Endodermal cell (in vitro differentiated cells): ENCODE measurements around the gene ZNF780B. TPM values are rescaled to one million over a fixed set of nuclear protein-coding genes. Genes with fewer than 3 reads are reported as not detected.

Source experiments
- DNase-seq: peaks from one replicate; pipeline ENCODE4 v3.0.0-alpha.2; 2017
- H3K27ac ChIP-seq: 2 replicates; pipeline ENCODE4 v1.5.1; 2013; ENCODE audit warnings: mild to moderate bottlenecking, low read depth, low read length, moderate library complexity
- H3K27me3 ChIP-seq: 2 replicates; pipeline ENCODE4 v1.6.1; 2013; ENCODE audit warnings: mild to moderate bottlenecking, low read length, moderate library complexity; ENCODE audit not compliant: insufficient read depth, control insufficient read depth, poor library complexity, severe bottlenecking
- H3K36me3 ChIP-seq: 2 replicates; pipeline ENCODE4 v1.7.0; 2013; ENCODE audit warnings: mild to moderate bottlenecking, low read length, moderate library complexity; ENCODE audit not compliant: control insufficient read depth, insufficient read depth
- H3K4me1 ChIP-seq: one replicate; pipeline ENCODE4 v1.7.0; 2013; ENCODE audit warnings: low read length; ENCODE audit not compliant: control insufficient read depth, insufficient read depth
- H3K4me3 ChIP-seq: 2 replicates; pipeline ENCODE4 v1.5.1; 2013; ENCODE audit warnings: mild to moderate bottlenecking, low read length, moderate library complexity
- H3K9ac ChIP-seq: 2 replicates; pipeline ENCODE4 v1.6.1; 2013; ENCODE audit warnings: mild to moderate bottlenecking, low read length, moderate library complexity; ENCODE audit not compliant: poor library complexity, severe bottlenecking; ENCODE audit errors: extremely low read depth
- H3K9me3 ChIP-seq: 2 replicates; pipeline ENCODE4 v1.6.1; 2013; ENCODE audit warnings: mild to moderate bottlenecking, low read length, moderate library complexity; ENCODE audit not compliant: control insufficient read depth
- H3K27ac Mint-ChIP-seq: 2 replicates; pipeline ENCODE4 v1.8.0; 2020; ENCODE audit warnings: mixed read lengths
- H3K27me3 Mint-ChIP-seq: 2 replicates; pipeline ENCODE4 v1.8.0; 2021; ENCODE audit warnings: mild to moderate bottlenecking, mixed read lengths; ENCODE audit not compliant: insufficient read depth
- H3K36me3 Mint-ChIP-seq: 2 replicates; pipeline ENCODE4 v1.8.0; 2020; ENCODE audit warnings: low read depth, mixed read lengths
- H3K4me1 Mint-ChIP-seq: 2 replicates; pipeline ENCODE4 v1.8.0; 2020; ENCODE audit warnings: mixed read lengths
- H3K4me3 Mint-ChIP-seq: 2 replicates; pipeline ENCODE4 v1.8.0; 2020; ENCODE audit warnings: mild to moderate bottlenecking, moderate library complexity, mixed read lengths
- H3K9me3 Mint-ChIP-seq: 2 replicates; pipeline ENCODE4 v1.8.0; 2020; ENCODE audit warnings: mild to moderate bottlenecking, mixed read lengths
- WGBS, 2 experiments: methylation state at CpG; one replicate each; pipeline versions ENCODE4 v1.1.5 to v1.1.7; 2013; ENCODE audit warnings: missing lambda C conversion rate in 2 of 2, mixed read lengths in 1 of 2; ENCODE audit not compliant: insufficient coverage in 1 of 2, insufficient read length in 1 of 2; 5-methylcytosine and 5-hydroxymethylcytosine counted together
- total RNA-seq, 2 donors: library from RNA; stranded (reverse); fragmentation: NEBNext Ultra II Directional in 1 of 2; extraction: Animal tissue kit (Norgen Biotek cat#: 25700) in 1 of 2; gene quantifications; 2 replicates in 1 of 2; 3 replicates in 1 of 2; pipeline ENCODE4 v1.2.1, GENCODE V29; 2021
- TF ChIP-seq, protein P1 (sequence below): fragments of 200-600 bp; sonication (generic); conservative IDR thresholded peaks from 2 replicates; pipeline ENCODE4 v1.5.0; 2021; ENCODE audit warnings: antibody characterized with exemption, mild to moderate bottlenecking

The ZNF780B gene
- total RNA-seq, 2 donors from 2014 or later = 24.7 to 30.5 TPM

DNA sequence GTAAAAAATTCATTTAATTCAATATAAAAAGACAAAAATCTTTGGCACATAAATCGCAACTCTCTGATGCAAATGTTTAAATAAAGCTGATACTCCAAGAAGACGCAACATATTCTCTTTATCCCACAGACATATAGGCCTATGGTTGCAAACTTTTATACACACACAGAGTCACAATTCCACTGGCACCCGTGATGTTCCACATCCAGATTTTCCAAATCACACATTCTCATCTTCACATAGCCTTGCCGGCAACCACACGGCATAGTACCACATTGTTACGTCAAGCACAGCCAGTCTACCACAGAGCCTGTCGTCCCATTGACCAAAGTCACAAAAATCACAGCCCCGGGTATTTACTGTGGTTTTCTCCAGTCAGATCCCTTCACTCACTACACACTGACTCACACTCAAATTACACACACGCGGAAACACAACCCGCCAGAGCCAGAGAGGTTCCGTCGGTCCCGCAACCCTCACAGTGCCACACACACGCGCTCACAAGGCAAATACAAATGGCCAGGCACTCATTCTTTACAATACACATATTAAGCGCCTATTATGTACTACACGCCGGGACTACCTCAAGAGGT is 59.7 kb downstream of the ZNF780B start:
- H3K9ac ChIP-seq = peak overlapping the region; percentile 55
- Mint-ChIP-seq H3K27me3 (no peaks in the 10 kb centered on the region), H3K4me1 (peaks cover 8% of the 10 kb centered on the region), H3K27ac (peak overlapping the region; percentile 86), H3K4me3 (peak overlapping the region; percentile 84), H3K36me3 (peaks cover 8% of the 10 kb centered on the region), H3K9me3 (peaks cover 31% of the 10 kb centered on the region)
- no peaks in the 10 kb centered on the region for H3K4me1 ChIP-seq
- H3K27me3 ChIP-seq = no peaks in the 10 kb centered on the region
- H3K36me3 ChIP-seq = no peaks in the 10 kb centered on the region
- H3K4me3 ChIP-seq = peak overlapping the region; percentile 92
- H3K9me3 ChIP-seq = peaks cover 28% of the 10 kb centered on the region
- WGBS, 2 experiments = 12 to 18% methylated on average over 9 to 19 of the region's 19 CpGs
- H3K27ac ChIP-seq = no peak overlapping the region
- DNase-seq = no peak
- TF ChIP-seq, protein P1, sequence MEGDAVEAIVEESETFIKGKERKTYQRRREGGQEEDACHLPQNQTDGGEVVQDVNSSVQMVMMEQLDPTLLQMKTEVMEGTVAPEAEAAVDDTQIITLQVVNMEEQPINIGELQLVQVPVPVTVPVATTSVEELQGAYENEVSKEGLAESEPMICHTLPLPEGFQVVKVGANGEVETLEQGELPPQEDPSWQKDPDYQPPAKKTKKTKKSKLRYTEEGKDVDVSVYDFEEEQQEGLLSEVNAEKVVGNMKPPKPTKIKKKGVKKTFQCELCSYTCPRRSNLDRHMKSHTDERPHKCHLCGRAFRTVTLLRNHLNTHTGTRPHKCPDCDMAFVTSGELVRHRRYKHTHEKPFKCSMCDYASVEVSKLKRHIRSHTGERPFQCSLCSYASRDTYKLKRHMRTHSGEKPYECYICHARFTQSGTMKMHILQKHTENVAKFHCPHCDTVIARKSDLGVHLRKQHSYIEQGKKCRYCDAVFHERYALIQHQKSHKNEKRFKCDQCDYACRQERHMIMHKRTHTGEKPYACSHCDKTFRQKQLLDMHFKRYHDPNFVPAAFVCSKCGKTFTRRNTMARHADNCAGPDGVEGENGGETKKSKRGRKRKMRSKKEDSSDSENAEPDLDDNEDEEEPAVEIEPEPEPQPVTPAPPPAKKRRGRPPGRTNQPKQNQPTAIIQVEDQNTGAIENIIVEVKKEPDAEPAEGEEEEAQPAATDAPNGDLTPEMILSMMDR = no peak

DNA sequence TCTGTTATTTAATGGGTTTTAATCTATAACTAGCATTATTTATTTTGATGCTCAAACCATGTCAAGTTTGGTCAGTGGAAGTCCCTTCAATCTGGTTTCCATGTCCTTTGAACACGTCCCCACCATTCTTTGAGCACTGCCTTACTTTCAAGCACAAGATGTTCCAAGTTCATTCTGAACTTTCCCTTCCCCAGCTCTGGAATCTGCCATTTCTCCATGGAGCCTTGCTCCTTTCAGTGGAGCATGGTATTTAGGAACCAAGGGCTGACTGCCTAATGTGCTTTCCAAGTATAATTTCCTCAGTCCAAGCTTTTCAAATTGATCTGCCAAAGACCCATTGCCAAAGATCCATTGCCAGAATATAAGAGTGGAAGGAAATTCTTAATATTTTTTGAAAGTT is 60.2 kb downstream of the ZNF780B start:
- Mint-ChIP-seq H3K9me3 (peaks cover 31% of the 10 kb centered on the region), H3K4me1 (peaks cover 8% of the 10 kb centered on the region), H3K27ac (no peak overlapping the region), H3K36me3 (peaks cover 8% of the 10 kb centered on the region), H3K4me3 (peak overlapping the region; percentile 84), H3K27me3 (no peaks in the 10 kb centered on the region)
- TF ChIP-seq, protein P1 = no peak
- peak overlapping the region; percentile 92 for H3K4me3 ChIP-seq
- no peaks in the 10 kb centered on the region for H3K27me3 ChIP-seq
- DNase-seq = no peak
- H3K4me1 ChIP-seq = no peaks in the 10 kb centered on the region
- no peak overlapping the region for H3K9ac ChIP-seq
- no peaks in the 10 kb centered on the region for H3K36me3 ChIP-seq
- H3K27ac ChIP-seq = no peak overlapping the region
- WGBS, 2 experiments = 86 to 89% methylated on average over 1 of the region's 1 CpG
- peaks cover 25% of the 10 kb centered on the region for H3K9me3 ChIP-seq

DNA sequence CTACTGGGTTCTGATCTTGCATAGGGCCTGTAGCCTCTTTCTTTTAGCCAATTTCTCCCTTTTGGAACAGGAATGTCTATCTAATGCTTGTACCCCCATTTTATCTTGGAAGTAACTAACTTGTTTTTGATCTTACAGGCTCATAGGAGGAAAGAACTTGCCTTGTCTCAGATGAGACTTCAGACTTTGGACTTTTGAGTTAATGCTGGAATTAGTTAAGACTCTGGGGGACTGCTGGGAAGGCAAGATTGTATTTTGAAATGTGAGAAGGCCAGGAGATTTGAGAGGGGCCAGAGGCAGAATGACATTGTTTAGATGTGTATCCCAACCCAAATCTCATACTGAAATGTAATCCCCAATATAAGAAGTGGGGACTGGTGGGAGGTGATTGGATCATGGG is 61.7 kb downstream of the ZNF780B start:
- Mint-ChIP-seq H3K4me1 (peaks cover 8% of the 10 kb centered on the region), H3K4me3 (no peak overlapping the region), H3K27ac (no peak overlapping the region), H3K9me3 (peaks cover 31% of the 10 kb centered on the region), H3K27me3 (no peaks in the 10 kb centered on the region), H3K36me3 (peaks cover 8% of the 10 kb centered on the region)
- Histone ChIP-seq H3K27ac (no peak overlapping the region), H3K36me3 (no peaks in the 10 kb centered on the region), H3K4me1 (no peaks in the 10 kb centered on the region), H3K4me3 (no peak overlapping the region), H3K9ac (no peak overlapping the region), H3K27me3 (no peaks in the 10 kb centered on the region), H3K9me3 (peaks cover 22% of the 10 kb centered on the region)
- TF ChIP-seq, protein P1 = no peak
- DNase-seq = no peak
